Osteoblast (primary cell): ENCODE measurements around the gene NOXO1. TPM values are rescaled to one million over a fixed set of nuclear protein-coding genes. Genes with fewer than 3 reads are reported as not detected.
"Not testable (repeated sequence)": the region's sequence is repeated elsewhere in the genome, so short reads cannot be mapped to it uniquely, and the experiment has no call there.

ENCODE experiments used
- DNase-seq: peaks from one replicate; pipeline ENCODE4 v3.0.0; 2011; ENCODE audit warnings: low spot score, mixed read lengths; ENCODE audit not compliant: insufficient read length; ENCODE audit errors: missing footprints
- H2AFZ ChIP-seq: 2 replicates; pipeline ENCODE4 v1.6.0; 2011; ENCODE audit warnings: mild to moderate bottlenecking, low read length
- H3K27ac ChIP-seq: 2 replicates; pipeline ENCODE4 v1.5.1; 2011; ENCODE audit warnings: mild to moderate bottlenecking, low read depth, low read length, moderate library complexity
- H3K27me3 ChIP-seq: 2 replicates; pipeline ENCODE4 v1.6.0; 2012; ENCODE audit warnings: mild to moderate bottlenecking, control low read depth, inconsistent platforms, low read length, moderate library complexity; ENCODE audit not compliant: insufficient read depth
- H3K36me3 ChIP-seq: 2 replicates; pipeline ENCODE4 v1.5.1; 2011; ENCODE audit warnings: mild to moderate bottlenecking, low read length, control low read depth, moderate library complexity; ENCODE audit not compliant: insufficient read depth
- H3K4me1 ChIP-seq: 2 replicates; pipeline ENCODE4 v1.5.1; 2011; ENCODE audit warnings: mild to moderate bottlenecking, low read length, control low read depth, moderate library complexity; ENCODE audit not compliant: insufficient read depth
- H3K4me2 ChIP-seq: 2 replicates; pipeline ENCODE4 v1.6.0; 2011; ENCODE audit warnings: mild to moderate bottlenecking, low read length; ENCODE audit not compliant: insufficient read depth
- H3K4me3 ChIP-seq: fragments of 200-600 bp; sonication (generic); 3 replicates; pipeline ENCODE4 v1.5.1; 2012; ENCODE audit warnings: mild to moderate bottlenecking, low read length, inconsistent platforms; ENCODE audit not compliant: insufficient read depth
- H3K79me2 ChIP-seq: 2 replicates; pipeline ENCODE4 v1.6.0; 2012; ENCODE audit warnings: mild to moderate bottlenecking, low read length, control low read depth, inconsistent platforms; ENCODE audit not compliant: insufficient read depth
- H3K9me3 ChIP-seq: 2 replicates; pipeline ENCODE4 v1.5.1; 2011; ENCODE audit warnings: low read depth, low read length, control low read depth
- H4K20me1 ChIP-seq: 2 replicates; pipeline ENCODE4 v1.6.0; 2012; ENCODE audit warnings: mild to moderate bottlenecking, low read length, control low read depth; ENCODE audit not compliant: insufficient read depth
- CTCF ChIP-seq: IDR thresholded peaks from 2 replicates; pipeline ENCODE4 v1.5.1; 2011; ENCODE audit warnings: mild to moderate bottlenecking, low read depth, low read length, moderate library complexity; ENCODE audit errors: extremely low read depth
- total RNA-seq: library from RNA; depleted of rRNA; stranded (reverse); fragments of >200 nt; gene quantifications from 2 replicates; pipeline ENCODE4 v1.2.3, GENCODE V29; 2012

Gene NOXO1
- total RNA-seq, 1 donor = under 0.01 TPM

- peak overlapping the region; percentile 94 for H3K4me3 ChIP-seq
- TF ChIP-seq CTCF = no peak
- H3K27ac ChIP-seq = peak overlapping the region; percentile 33
- H3K4me2 ChIP-seq = peak overlapping the region; percentile 95
- H2AFZ ChIP-seq = peak overlapping the region; percentile 89
- H3K4me1 ChIP-seq = peaks cover 10% of the 10 kb centered on the region
- H3K79me2 ChIP-seq = no peaks in the 10 kb centered on the region
- peaks cover 14% of the 10 kb centered on the region for H3K36me3 ChIP-seq
- no peaks in the 10 kb centered on the region for H3K9me3 ChIP-seq
- H4K20me1 ChIP-seq = no peaks in the 10 kb centered on the region
- H3K27me3 ChIP-seq = no peaks in the 10 kb centered on the region
- peak; percentile 87 for DNase-seq
Measured at GRCh38 chr16:1942047-1942809, 39.0 kb downstream of the NOXO1 start.

GRCh38 chr16:1941162-1942046 lies 39.9 kb downstream of the NOXO1 start:
- peak overlapping the region; percentile 94 for H3K4me3 ChIP-seq
- DNase-seq = peak; percentile 83

GRCh38 chr16:1940273-1941161 lies 40.8 kb downstream of the NOXO1 start:
- no peak overlapping the region for H3K4me2 ChIP-seq
- DNase-seq = peak; percentile 36
- H3K36me3 ChIP-seq = peaks cover 14% of the 10 kb centered on the region
- no peaks in the 10 kb centered on the region for H3K9me3 ChIP-seq
- no peak overlapping the region for H2AFZ ChIP-seq
- no peak for TF ChIP-seq CTCF
- H3K27me3 ChIP-seq = no peaks in the 10 kb centered on the region
- no peak overlapping the region for H3K27ac ChIP-seq
- no peaks in the 10 kb centered on the region for H3K79me2 ChIP-seq
- no peak overlapping the region for H3K4me3 ChIP-seq
- H4K20me1 ChIP-seq = no peaks in the 10 kb centered on the region
- H3K4me1 ChIP-seq = peaks cover 10% of the 10 kb centered on the region

More at GRCh38 chr16:1941162-1942046, 39.9 kb downstream of the NOXO1 start:
- H3K4me2 ChIP-seq = peak overlapping the region; percentile 95
- H3K9me3 ChIP-seq = no peaks in the 10 kb centered on the region
- H3K27ac ChIP-seq = no peak overlapping the region
- H4K20me1 ChIP-seq = no peaks in the 10 kb centered on the region
- no peaks in the 10 kb centered on the region for H3K27me3 ChIP-seq
- peaks cover 10% of the 10 kb centered on the region for H3K4me1 ChIP-seq
- no peak for TF ChIP-seq CTCF
- peaks cover 14% of the 10 kb centered on the region for H3K36me3 ChIP-seq
- H2AFZ ChIP-seq = no peak overlapping the region
- H3K79me2 ChIP-seq = no peaks in the 10 kb centered on the region

- not testable (repeated sequence) for DNase-seq, H4K20me1 ChIP-seq, H3K4me3 ChIP-seq, H3K4me2 ChIP-seq, H3K79me2 ChIP-seq, H3K9me3 ChIP-seq, H2AFZ ChIP-seq, H3K27me3 ChIP-seq, H3K27ac ChIP-seq
- Histone ChIP-seq H3K36me3 (peaks cover 14% of the 10 kb centered on the region), H3K4me1 (peaks cover 10% of the 10 kb centered on the region)
Measured at GRCh38 chr16:1939833-1940232, 41.4 kb downstream of the NOXO1 start.
